Peyer's patch (tissue), 4 donors: ENCODE data around the gene GINS2.

Source experiments
- CTCF ChIP-seq, 6 experiments: fragments of 450-650 bp in 4 of 6; fragments of 200-600 bp in 2 of 6; sonication (generic) in 1 of 6; IDR thresholded peaks; one replicate each; pipeline ENCODE4 v1.5.1; 2017 to 2019; ENCODE audit warnings: antibody characterized with exemption in 6 of 6, mild to moderate bottlenecking in 3 of 6, moderate library complexity in 1 of 6
- POLR2A ChIP-seq, 2 donors: fragments of 450-650 bp; IDR thresholded peaks; one replicate each; pipeline ENCODE4 v1.5.1; 2017; ENCODE audit warnings: antibody characterized with exemption in 2 of 2, mild to moderate bottlenecking in 2 of 2, moderate library complexity in 2 of 2

- TF ChIP-seq CTCF (IDR thresholded peaks at IDR 0.05) = no peak
- TF ChIP-seq POLR2A (IDR thresholded peaks at IDR 0.05) = no peak
These were observed 46.5 kb upstream of the GINS2 start for GRCh38 chr16:85735225-85735635.
